Right lobe of liver (tissue), 4 donors: ENCODE measurements around the gene DMWD.

Source experiments
- POLR2A ChIP-seq: fragments of 450-650 bp; IDR thresholded peaks from one replicate; pipeline ENCODE4 v1.6.1; 2017; ENCODE audit warnings: antibody characterized with exemption, mild to moderate bottlenecking
- TF ChIP-seq, protein P1 (sequence below), 4 donors: fragments of 200-600 bp in 3 of 4; fragments of 450-650 bp in 1 of 4; IDR thresholded peaks; one replicate each; pipeline versions ENCODE4 v1.5.1 to v1.8.0; 2016 to 2022; ENCODE audit warnings: antibody characterized with exemption in 4 of 4, mild to moderate bottlenecking in 2 of 4
- donor health status: DM: no; HTN: no; CAD: no.
- donor health status: DM: no; HTN: no; CAD: no.
- donor health status: DM: no; HTN: yes; CAD: no.

DNA sequence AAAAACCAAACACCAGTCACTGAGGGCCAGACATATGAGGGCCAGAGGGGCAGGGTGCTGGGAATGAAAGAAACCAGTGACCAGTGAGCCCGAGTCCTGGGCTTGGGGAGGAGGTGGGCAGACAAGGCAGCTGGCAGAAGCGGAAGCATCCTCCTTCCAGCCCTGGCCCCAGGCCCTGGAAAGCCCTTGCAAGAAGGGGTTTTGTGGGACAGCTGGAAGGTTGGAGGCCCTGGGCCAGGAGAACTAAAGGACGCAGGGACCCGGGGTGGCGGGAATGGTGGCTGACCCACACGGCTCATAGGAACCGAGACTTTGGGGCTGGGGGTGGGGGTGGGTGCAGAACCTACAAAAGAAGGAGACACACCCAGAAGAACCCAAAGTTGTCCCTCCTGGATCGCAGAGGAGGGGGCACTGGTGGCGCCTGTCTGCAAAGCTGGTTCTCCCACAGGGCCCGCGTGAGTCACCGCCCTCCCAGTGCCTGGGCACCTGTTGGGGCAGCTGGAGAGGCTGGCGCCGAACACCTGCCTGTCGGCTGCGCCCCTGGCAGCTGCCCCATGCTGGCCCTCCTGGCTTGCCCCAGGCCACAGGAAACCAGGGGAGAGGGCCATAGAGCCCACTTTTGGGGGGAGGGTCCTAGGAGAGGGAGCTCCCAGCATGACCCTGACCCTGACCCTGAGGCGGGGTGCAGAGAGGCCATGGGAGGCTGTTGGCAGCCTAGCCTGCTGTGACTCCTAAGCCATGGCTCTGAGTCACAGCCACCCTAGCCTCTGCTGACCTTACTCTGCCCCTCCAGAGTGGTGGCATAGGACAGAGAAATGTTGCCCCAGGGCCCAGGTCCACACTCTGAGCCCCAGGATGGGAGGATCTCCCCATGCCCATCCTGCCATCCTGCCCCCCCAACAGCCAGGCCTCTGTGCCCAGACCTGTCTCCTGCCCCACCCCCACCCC lies 11.2 kb downstream of the DMWD start:
- TF ChIP-seq, protein P1, sequence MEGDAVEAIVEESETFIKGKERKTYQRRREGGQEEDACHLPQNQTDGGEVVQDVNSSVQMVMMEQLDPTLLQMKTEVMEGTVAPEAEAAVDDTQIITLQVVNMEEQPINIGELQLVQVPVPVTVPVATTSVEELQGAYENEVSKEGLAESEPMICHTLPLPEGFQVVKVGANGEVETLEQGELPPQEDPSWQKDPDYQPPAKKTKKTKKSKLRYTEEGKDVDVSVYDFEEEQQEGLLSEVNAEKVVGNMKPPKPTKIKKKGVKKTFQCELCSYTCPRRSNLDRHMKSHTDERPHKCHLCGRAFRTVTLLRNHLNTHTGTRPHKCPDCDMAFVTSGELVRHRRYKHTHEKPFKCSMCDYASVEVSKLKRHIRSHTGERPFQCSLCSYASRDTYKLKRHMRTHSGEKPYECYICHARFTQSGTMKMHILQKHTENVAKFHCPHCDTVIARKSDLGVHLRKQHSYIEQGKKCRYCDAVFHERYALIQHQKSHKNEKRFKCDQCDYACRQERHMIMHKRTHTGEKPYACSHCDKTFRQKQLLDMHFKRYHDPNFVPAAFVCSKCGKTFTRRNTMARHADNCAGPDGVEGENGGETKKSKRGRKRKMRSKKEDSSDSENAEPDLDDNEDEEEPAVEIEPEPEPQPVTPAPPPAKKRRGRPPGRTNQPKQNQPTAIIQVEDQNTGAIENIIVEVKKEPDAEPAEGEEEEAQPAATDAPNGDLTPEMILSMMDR (IDR thresholded peaks at IDR 0.05), result no peak
- TF ChIP-seq POLR2A, result no peak
